Activated CD8-positive, alpha-beta T cell treated with anti-CD3 and anti-CD28 coated beads, Interleukin-2, amount 10 ng/mL, durations not matched to agents 7 days and 5 days (primary cell): Measurements from ENCODE around the gene OR7G2. TPM values are rescaled to one million over a fixed set of nuclear protein-coding genes. Genes with fewer than 3 reads are reported as not detected.
"Not testable (repeated sequence)": the region's sequence is repeated elsewhere in the genome, so short reads cannot be mapped to it uniquely, and the experiment has no call there.

Experiments
- ATAC-seq: fragments of 150-1000 bp; cut with Tn5 transposase; one replicate; pipeline ENCODE4 v1.10.0; 2021; ENCODE audit warnings: moderate library complexity
- CTCF ChIA-PET: fragments of 350-600 bp; sonication (Branson Sonifier 250); formaldehyde crosslinking; loops from one replicate; lab custom pipeline; 2021; ENCODE audit warnings: antibody characterized with exemption; lab: Charles Lee
- POLR2A ChIA-PET: fragments of 350-600 bp; sonication (Branson Sonifier 250); formaldehyde crosslinking; loops from one replicate; lab custom pipeline; 2021; ENCODE audit warnings: antibody characterized with exemption; lab: Charles Lee
- DNase-seq: peaks from one replicate; pipeline ENCODE4 v3.0.0-alpha.2; 2020
- H3K27ac Mint-ChIP-seq: one replicate; pipeline ENCODE4 v1.8.0; 2021; ENCODE audit warnings: mild to moderate bottlenecking, mixed read lengths
- H3K27me3 Mint-ChIP-seq: one replicate; pipeline ENCODE4 v1.8.0; 2021; ENCODE audit warnings: low read depth, mixed read lengths
- H3K36me3 Mint-ChIP-seq: one replicate; pipeline ENCODE4 v1.8.0; 2021; ENCODE audit warnings: low read depth, mixed read lengths
- H3K4me1 Mint-ChIP-seq: one replicate; pipeline ENCODE4 v1.8.0; 2021; ENCODE audit warnings: low read depth, mixed read lengths
- H3K4me3 Mint-ChIP-seq: one replicate; pipeline ENCODE4 v1.8.0; 2021; ENCODE audit warnings: mild to moderate bottlenecking, mixed read lengths
- H3K9me3 Mint-ChIP-seq: one replicate; pipeline ENCODE4 v1.8.0; 2022; ENCODE audit warnings: mixed read lengths; ENCODE audit not compliant: insufficient read depth
- total RNA-seq, 2 experiments: library from RNA; stranded (reverse); gene quantifications; one replicate each; pipeline ENCODE4 v1.2.3, GENCODE V29; 2021

The OR7G2 gene
- total RNA-seq, 2 experiments from 2014 or later, result not detected

- ChIA-PET CTCF (interaction anchor here (1.0 kb wide), 1 partner anchor 74 kb away, joined by 4 read pairs; no protein-coding TSS in a partner anchor), POLR2A (no interaction called here)
- no peaks in the 10 kb centered on the region for H3K9me3 Mint-ChIP-seq
- peak overlapping the region; percentile 47 for H3K27ac Mint-ChIP-seq
- no peaks in the 10 kb centered on the region for H3K36me3 Mint-ChIP-seq
- no peak overlapping the region for H3K4me3 Mint-ChIP-seq
- peaks cover 10% of the 10 kb centered on the region for H3K4me1 Mint-ChIP-seq
- DNase-seq, result peak; percentile 28
- peak; percentile 67 for ATAC-seq
- peaks cover 12% of the 10 kb centered on the region for H3K27me3 Mint-ChIP-seq
Observed at GRCh38 chr19:9130965-9131364, 23.7 kb upstream of the OR7G2 start.

GRCh38 chr19:9128171-9128570, 20.9 kb upstream of the OR7G2 start:
- H3K4me3 Mint-ChIP-seq, result no peak overlapping the region
- ChIA-PET CTCF (no interaction called here), POLR2A (no interaction called here)
- H3K27me3 Mint-ChIP-seq, result peaks cover 8% of the 10 kb centered on the region
- H3K9me3 Mint-ChIP-seq, result no peaks in the 10 kb centered on the region
- no peaks in the 10 kb centered on the region for H3K36me3 Mint-ChIP-seq
- peaks cover 9% of the 10 kb centered on the region for H3K4me1 Mint-ChIP-seq
- no peak overlapping the region for H3K27ac Mint-ChIP-seq
- no peak for ATAC-seq
- no peak for DNase-seq

GRCh38 chr19:9126900-9127405, 19.7 kb upstream of the OR7G2 start, which contains the start of gene OR7G3:
Gene OR7G3 (minus strand): TSS chr19:9126950. CDS start chr19:9126950, 0 bp downstream.
- Mint-ChIP-seq H3K27ac (no peak within 1 kb of the TSS), H3K4me1 (peaks cover 9% of the 10 kb centered on the region), H3K27me3 (peaks cover 8% of the 10 kb centered on the region), H3K4me3 (no peak within 1 kb of the TSS), H3K36me3 (no peaks in the 10 kb centered on the region), H3K9me3 (no peaks in the 10 kb centered on the region)
- no peak for DNase-seq
- no peak for ATAC-seq
- POLR2A ChIA-PET, result interaction anchor here (0.7 kb wide), 1 partner anchor 298 kb away, joined by 4 read pairs; no protein-coding TSS in a partner anchor
- CTCF ChIA-PET, result no interaction called here

- Mint-ChIP-seq H3K36me3 (no peaks in the 10 kb centered on the region), H3K27me3 (peaks cover 10% of the 10 kb centered on the region), H3K4me3 (no peak overlapping the region), H3K9me3 (no peaks in the 10 kb centered on the region), H3K4me1 (no peaks in the 10 kb centered on the region), H3K27ac (no peak overlapping the region)
- no peak for ATAC-seq
- DNase-seq, result no peak
- CTCF ChIA-PET, result no interaction called here
- POLR2A ChIA-PET, result no interaction called here
Observed at GRCh38 chr19:9116547-9116946, 9.3 kb upstream of the OR7G2 start.

- no peak for ATAC-seq
- Mint-ChIP-seq H3K9me3 (no peaks in the 10 kb centered on the region), H3K27me3 (peaks cover 10% of the 10 kb centered on the region), H3K4me3 (no peak within 1 kb of the TSS), H3K27ac (no peak within 1 kb of the TSS), H3K4me1 (no peaks in the 10 kb centered on the region), H3K36me3 (no peaks in the 10 kb centered on the region)
- no peak for DNase-seq
- POLR2A ChIA-PET, result no interaction called here
- CTCF ChIA-PET, result no interaction called here
Observed at GRCh38 chr19:9115307-9115813, 8.1 kb upstream of the OR7G2 start, which contains the start of gene OR7G1. Gene OR7G1 (minus strand): TSS chr19:9115763. CDS start chr19:9115763, 0 bp downstream.

- Mint-ChIP-seq H3K36me3 (no peaks in the 10 kb centered on the region), H3K9me3 (no peaks in the 10 kb centered on the region), H3K27ac (no peak overlapping the region), H3K27me3 (peaks cover 2% of the 10 kb centered on the region), H3K4me3 (no peak overlapping the region), H3K4me1 (no peaks in the 10 kb centered on the region)
- ChIA-PET CTCF (no interaction called here), POLR2A (no interaction called here)
- DNase-seq, result no peak
- ATAC-seq, result no peak
Observed at GRCh38 chr19:9109959-9110358, 2.7 kb upstream of the OR7G2 start.

GRCh38 chr19:9086761-9087160, 20.5 kb downstream of the OR7G2 start, which contains the start of gene OR1M1:
Gene OR1M1 (plus strand): TSS chr19:9087061. CDS start chr19:9093245, 6,184 bp downstream.
- DNase-seq, result no peak
- H3K4me1 Mint-ChIP-seq, result no peaks in the 10 kb centered on the region
- ChIA-PET CTCF (no interaction called here), POLR2A (no interaction called here)
- no peaks in the 10 kb centered on the region for H3K9me3 Mint-ChIP-seq
- no peak within 1 kb of the TSS for H3K27ac Mint-ChIP-seq
- ATAC-seq, result no peak
- no peak within 1 kb of the TSS for H3K4me3 Mint-ChIP-seq
- peaks cover 2% of the 10 kb centered on the region for H3K27me3 Mint-ChIP-seq
- H3K36me3 Mint-ChIP-seq, result no peaks in the 10 kb centered on the region

GRCh38 chr19:9078651-9079050, 28.6 kb downstream of the OR7G2 start:
- no peak for ATAC-seq
- no peak overlapping the region for H3K4me3 Mint-ChIP-seq
- H3K9me3 Mint-ChIP-seq, result no peaks in the 10 kb centered on the region
- DNase-seq, result no peak
- ChIA-PET CTCF (no interaction called here), POLR2A (no interaction called here)
- H3K27me3 Mint-ChIP-seq, result no peaks in the 10 kb centered on the region
- peaks cover 3% of the 10 kb centered on the region for H3K4me1 Mint-ChIP-seq
- no peaks in the 10 kb centered on the region for H3K36me3 Mint-ChIP-seq
- no peak overlapping the region for H3K27ac Mint-ChIP-seq

- DNase-seq (no peak), ATAC-seq (no peak)
- Mint-ChIP-seq H3K4me1 (peaks cover 3% of the 10 kb centered on the region), H3K36me3 (no peaks in the 10 kb centered on the region), H3K9me3 (no peaks in the 10 kb centered on the region), H3K4me3 (no peak overlapping the region), H3K27ac (no peak overlapping the region), H3K27me3 (no peaks in the 10 kb centered on the region)
- CTCF ChIA-PET, result no interaction called here
- POLR2A ChIA-PET, result no interaction called here
Observed at GRCh38 chr19:9076901-9077300, 30.4 kb downstream of the OR7G2 start.

GRCh38 chr19:9075064-9075949, 32.0 kb downstream of the OR7G2 start:
- no peaks in the 10 kb centered on the region for H3K27me3 Mint-ChIP-seq
- ChIA-PET POLR2A (no interaction called here), CTCF (no interaction called here)
- no peak for DNase-seq
- no peaks in the 10 kb centered on the region for H3K36me3 Mint-ChIP-seq
- H3K4me3 Mint-ChIP-seq, result no peak overlapping the region
- H3K4me1 Mint-ChIP-seq, result peaks cover 3% of the 10 kb centered on the region
- no peak overlapping the region for H3K27ac Mint-ChIP-seq
- ATAC-seq, result no peak
- no peaks in the 10 kb centered on the region for H3K9me3 Mint-ChIP-seq

GRCh38 chr19:9073806-9074205, 33.5 kb downstream of the OR7G2 start:
- ATAC-seq (no peak), DNase-seq (no peak)
- Mint-ChIP-seq H3K4me3 (no peak overlapping the region), H3K9me3 (no peaks in the 10 kb centered on the region), H3K4me1 (no peaks in the 10 kb centered on the region), H3K36me3 (no peaks in the 10 kb centered on the region), H3K27ac (no peak overlapping the region), H3K27me3 (no peaks in the 10 kb centered on the region)
- CTCF ChIA-PET, result no interaction called here
- POLR2A ChIA-PET, result no interaction called here

- H3K27me3 Mint-ChIP-seq, DNase-seq, CTCF ChIA-PET, H3K4me3 Mint-ChIP-seq, H3K27ac Mint-ChIP-seq, ATAC-seq, POLR2A ChIA-PET, H3K36me3 Mint-ChIP-seq, H3K9me3 Mint-ChIP-seq, H3K4me1 Mint-ChIP-seq: not testable (repeated sequence)
Observed at GRCh38 chr19:9071720-9072119, 35.6 kb downstream of the OR7G2 start.
